HFF-Myc (cell line): Measurements from ENCODE around the gene ARHGAP25.

Source experiments
- DNase-seq: peaks from one replicate; pipeline ENCODE4 v3.0.0-alpha.2; 2011; ENCODE audit warnings: low read depth; ENCODE audit errors: extremely low read depth
- H3K4me3 ChIP-seq: replicated peaks from 2 replicates; pipeline ENCODE4 v1.5.1; 2011; ENCODE audit warnings: low read depth, mild to moderate bottlenecking, control low read depth, low read length
- TF ChIP-seq, protein P1 (sequence below): IDR thresholded peaks from 2 replicates; pipeline ENCODE4 v1.5.1; 2012; ENCODE audit warnings: mild to moderate bottlenecking, low read depth, low read length, control low read depth; ENCODE audit errors: missing control alignments

The ARHGAP25 gene

DNA sequence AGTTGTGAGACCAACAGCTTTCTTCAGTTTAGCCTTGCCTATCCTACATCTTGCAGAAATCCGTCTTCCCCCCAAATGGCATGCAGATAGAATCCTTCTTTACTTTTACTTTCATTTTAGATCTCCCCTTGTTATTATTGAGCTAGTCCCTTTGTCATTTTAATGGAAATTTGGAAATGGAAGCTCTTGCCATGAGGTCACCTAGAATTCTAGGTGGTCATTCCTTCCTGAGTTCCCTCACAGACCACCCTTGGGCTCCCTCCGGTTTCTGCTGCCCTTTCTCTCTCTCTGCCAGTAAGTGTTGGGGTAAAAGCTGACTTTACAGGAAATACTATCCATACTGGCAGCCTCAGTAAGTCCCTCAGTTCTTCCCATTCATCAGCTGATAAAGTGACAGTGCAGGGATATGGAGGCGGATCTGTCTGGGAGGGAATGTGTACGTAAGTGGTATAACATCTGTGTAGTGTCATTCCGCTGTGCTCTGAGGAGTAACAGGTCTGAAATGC lies 30.2 kb downstream of the ARHGAP25 start:
- H3K4me3 ChIP-seq, result no peak overlapping the region
- no peak for DNase-seq
- TF ChIP-seq, protein P1, sequence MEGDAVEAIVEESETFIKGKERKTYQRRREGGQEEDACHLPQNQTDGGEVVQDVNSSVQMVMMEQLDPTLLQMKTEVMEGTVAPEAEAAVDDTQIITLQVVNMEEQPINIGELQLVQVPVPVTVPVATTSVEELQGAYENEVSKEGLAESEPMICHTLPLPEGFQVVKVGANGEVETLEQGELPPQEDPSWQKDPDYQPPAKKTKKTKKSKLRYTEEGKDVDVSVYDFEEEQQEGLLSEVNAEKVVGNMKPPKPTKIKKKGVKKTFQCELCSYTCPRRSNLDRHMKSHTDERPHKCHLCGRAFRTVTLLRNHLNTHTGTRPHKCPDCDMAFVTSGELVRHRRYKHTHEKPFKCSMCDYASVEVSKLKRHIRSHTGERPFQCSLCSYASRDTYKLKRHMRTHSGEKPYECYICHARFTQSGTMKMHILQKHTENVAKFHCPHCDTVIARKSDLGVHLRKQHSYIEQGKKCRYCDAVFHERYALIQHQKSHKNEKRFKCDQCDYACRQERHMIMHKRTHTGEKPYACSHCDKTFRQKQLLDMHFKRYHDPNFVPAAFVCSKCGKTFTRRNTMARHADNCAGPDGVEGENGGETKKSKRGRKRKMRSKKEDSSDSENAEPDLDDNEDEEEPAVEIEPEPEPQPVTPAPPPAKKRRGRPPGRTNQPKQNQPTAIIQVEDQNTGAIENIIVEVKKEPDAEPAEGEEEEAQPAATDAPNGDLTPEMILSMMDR, result no peak

DNA sequence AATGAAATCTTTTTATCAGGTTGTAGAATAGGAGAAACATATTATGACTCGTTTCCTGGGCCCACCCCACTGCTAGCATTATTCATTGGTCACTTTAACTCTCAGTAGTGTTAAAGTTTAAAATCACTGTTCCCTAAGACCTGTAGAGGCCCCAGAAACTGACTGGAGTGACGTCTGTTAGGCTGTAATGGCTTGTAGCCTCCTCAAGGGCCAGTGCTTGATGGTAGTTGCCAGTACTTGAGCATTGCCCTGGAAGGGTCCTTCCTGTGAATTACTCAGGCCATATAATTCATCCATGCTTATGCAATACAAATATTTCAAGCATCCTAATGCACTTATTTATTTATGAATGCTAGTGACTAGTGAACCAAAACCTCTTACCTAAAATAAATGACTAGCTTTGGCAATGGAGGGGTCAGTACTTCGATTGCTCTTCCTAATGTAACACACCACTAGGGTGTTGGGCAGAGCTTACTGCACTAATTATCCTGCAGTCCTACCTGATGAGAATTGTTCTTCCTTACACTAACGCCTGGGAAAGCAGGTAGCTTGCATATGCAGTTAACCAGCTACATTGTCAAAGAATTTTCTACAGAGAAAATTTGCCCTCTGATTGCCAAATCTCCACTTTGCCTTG lies 31.2 kb downstream of the ARHGAP25 start:
- TF ChIP-seq, protein P1, result no peak
- H3K4me3 ChIP-seq, result no peak overlapping the region
- DNase-seq, result no peak

DNA sequence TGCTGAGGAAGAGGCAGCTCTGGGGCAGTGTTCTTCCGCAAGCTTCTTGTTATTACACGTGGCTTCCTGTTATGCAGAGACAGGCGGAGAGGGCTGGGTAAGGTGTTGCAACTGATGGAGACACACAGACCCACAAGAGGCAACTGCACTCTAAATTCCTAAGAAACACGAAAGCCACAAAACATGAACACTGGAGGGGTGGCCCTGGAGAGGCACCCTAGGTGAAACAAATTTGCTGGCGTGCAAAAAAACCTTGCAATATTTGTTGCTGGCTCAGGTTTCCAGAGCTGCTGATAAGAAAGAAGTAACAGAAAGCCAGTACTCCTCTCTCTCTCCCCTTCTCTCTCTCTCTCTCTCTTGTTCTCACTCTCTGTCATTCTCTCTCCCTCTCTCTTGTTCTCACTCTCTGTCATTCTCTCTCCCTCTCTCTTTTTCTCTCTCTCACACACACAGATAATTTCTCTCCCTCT lies 31.8 kb downstream of the ARHGAP25 start:
- no peak for DNase-seq
- TF ChIP-seq, protein P1, result no peak
- no peak overlapping the region for H3K4me3 ChIP-seq

DNA sequence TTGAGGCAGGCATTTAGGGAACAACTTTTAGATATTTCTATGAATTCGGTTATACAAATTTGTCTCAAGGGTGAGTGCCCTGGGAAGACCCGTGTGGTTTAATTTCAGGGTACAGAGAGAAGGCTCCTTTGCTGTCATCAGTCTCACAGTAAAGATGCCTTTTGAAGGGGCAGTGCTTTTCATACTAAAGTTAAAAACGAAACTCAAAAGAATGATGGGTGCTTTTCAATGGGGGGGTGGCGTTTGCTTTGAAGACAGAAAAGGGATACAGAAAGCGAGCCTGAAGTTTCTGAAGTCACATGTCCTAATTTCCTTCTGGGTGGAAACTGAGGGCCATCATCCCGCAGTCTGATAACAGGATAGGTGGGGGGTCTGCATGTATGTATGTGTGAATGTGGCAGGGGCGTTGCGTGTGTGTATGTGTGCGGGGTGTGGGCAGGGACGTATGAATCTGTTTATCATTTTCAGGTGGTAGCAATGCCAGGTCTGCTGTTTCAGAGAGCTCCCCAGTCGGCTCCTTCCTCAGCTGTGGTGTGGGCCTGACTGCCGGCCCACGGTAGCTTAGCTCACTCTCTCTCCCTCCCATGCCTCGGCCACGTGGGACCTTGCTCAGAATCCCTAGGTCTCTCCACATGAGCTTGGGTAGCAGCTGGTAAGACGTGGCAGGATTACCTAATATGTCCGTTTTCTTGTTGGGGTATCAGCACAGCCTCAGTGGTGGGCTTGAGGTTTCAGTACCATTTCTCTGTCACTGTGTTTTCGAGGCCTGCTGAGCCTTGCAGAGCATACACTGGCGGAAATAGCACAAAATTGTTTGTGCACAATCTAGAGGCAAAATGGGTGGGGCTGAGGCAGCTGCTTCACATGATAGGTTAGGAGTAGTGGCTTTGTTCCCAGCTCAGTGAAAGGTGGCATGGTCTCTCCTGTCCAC lies 32.7 kb downstream of the ARHGAP25 start:
- no peak for DNase-seq

DNA sequence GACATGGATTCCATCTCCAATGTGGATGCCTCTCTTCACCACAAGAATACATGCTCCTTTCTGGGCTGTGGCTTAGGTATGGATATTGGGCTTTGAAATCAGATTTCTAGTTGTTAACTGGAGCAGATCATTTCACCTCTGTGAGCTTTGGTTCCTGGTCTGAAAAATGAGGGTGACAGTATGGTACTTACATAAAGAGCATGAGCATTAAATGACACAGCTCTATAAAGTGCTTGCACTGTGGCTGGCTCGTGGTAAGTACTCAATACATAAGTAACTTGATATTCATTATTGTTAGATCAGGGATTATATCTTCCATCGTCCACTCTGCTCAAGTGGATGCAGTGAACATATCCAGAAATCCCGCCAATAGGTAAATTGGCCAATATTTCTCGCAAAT lies 33.4 kb downstream of the ARHGAP25 start:
- no peak overlapping the region for H3K4me3 ChIP-seq

More for the DNA sequence above, 32.7 kb downstream of the ARHGAP25 start:
- TF ChIP-seq, protein P1, result no peak
- no peak overlapping the region for H3K4me3 ChIP-seq

DNA sequence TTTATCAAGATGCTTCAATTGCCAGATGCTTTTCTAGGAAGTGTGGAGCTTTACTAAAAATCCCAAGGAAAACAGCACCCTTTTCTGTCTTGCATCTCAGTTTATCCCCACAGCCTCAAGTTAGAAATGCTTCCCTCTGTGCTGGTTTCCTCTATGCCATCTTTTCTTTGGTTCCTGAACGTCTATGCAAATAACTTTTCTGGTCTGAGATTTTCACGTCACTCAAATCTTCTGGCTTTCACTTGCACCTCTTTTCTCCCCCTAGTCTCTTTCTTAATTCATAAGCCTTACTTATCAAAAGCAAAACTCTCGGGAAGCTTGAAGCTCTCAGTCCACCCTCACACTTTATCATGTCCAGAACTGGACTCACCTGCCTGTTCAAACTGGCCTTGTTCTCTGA lies 33.9 kb downstream of the ARHGAP25 start:
- TF ChIP-seq, protein P1, result no peak
- H3K4me3 ChIP-seq, result no peak overlapping the region
- no peak for DNase-seq

More for the DNA sequence above, 33.4 kb downstream of the ARHGAP25 start:
- DNase-seq, result no peak
- TF ChIP-seq, protein P1, result no peak
